Erythroblast (primary cell): Measurements from ENCODE around the gene POSTN.
"Not testable (repeated sequence)": the region's sequence is repeated elsewhere in the genome, so short reads cannot be mapped to it uniquely, and the experiment has no call there.

Experiments
- DNase-seq, 2 experiments: peaks; one replicate each; lab custom pipeline; 2025; lab: John Stamatoyannopoulos, UW
- GATA1 ChIP-seq: IDR thresholded peaks from 2 replicates; pipeline ENCODE4 v1.6.1; 2011; ENCODE audit warnings: low read depth, mild to moderate bottlenecking, control low read depth, low read length, moderate library complexity
- POLR2A ChIP-seq: IDR thresholded peaks from 2 replicates; pipeline ENCODE4 v1.6.1; 2011; ENCODE audit warnings: mild to moderate bottlenecking, low read length

The POSTN gene

DNA sequence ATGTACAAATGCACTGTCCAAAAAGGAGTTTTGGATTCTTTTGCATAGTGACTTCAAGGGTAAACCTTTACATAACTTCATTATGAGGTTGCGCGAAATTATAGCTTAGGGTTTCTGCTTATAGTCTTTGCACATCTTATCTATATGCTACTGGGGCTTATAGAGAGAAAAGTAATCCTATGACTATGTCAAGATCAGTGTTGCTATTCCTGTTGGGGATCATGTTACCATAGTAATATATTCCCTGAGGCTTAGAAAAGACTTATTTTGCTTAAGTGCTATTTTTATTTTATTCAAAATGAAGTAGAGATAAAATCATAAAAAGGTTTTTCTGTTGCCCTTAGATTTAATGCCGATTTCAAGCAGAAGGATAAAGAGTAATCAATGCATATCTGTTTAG lies 14.7 kb upstream of the POSTN start:
- no peak for TF ChIP-seq POLR2A
- no peak for TF ChIP-seq GATA1
- DNase-seq: no peak

DNA sequence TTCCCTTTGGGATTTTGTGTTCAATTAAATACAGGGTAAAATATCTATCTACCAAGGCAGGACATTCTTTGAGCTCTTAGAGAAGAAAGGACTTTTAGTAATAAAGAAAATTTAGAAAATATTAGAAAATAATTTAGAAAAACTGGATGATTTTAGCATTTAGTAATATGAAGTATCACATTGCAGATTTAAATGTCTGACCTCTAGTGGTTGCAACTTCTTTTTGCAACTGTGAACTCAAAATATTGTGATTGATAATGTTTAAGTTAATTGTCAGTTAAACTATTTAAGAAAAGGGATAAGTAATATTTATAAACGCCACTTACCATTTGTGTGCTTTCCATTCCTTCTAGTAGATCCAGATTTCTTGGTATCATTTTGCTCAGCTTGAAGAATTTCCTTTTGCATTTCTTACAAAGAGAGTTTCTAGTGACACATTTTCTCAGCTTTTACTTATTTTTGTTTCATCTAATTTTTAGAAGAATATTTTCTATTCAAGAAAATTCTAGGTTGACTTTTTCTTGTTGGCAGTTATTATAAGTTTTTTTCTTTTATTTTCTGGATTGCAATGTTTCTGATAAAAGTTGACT lies 10.3 kb upstream of the POSTN start:
- DNase-seq: no peak
- TF ChIP-seq GATA1: no peak
- no peak for TF ChIP-seq POLR2A

DNA sequence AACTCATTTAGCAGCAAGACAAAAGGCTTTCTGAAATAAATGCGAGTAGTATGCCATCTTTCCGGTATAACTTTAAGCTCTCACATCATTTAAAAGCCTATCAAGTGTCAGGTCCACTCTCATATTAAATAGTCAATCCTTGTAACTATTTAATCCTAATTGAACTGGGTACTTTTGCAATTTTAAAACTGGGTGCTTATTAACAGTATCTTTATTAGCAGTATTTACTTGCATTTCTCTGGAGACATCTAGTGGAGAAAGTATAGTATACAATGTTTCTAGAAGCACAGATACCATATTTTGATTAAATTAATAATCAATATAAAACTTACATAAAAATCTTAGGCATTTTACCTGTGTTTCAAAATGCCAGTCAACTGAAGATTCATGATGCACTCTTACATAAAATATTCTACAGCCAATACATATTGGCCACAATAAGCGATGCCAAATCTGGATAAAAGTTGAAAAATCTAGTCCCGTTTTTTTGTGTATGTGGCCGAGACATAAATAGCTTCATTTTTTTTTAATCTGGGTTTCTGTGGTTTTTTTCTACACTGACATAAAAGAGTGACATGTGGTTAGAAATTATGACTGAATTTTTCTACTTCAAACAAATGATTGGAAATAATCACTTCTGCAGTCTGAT lies 4.3 kb upstream of the POSTN start:
- no peak for TF ChIP-seq POLR2A
- DNase-seq: no peak

DNA sequence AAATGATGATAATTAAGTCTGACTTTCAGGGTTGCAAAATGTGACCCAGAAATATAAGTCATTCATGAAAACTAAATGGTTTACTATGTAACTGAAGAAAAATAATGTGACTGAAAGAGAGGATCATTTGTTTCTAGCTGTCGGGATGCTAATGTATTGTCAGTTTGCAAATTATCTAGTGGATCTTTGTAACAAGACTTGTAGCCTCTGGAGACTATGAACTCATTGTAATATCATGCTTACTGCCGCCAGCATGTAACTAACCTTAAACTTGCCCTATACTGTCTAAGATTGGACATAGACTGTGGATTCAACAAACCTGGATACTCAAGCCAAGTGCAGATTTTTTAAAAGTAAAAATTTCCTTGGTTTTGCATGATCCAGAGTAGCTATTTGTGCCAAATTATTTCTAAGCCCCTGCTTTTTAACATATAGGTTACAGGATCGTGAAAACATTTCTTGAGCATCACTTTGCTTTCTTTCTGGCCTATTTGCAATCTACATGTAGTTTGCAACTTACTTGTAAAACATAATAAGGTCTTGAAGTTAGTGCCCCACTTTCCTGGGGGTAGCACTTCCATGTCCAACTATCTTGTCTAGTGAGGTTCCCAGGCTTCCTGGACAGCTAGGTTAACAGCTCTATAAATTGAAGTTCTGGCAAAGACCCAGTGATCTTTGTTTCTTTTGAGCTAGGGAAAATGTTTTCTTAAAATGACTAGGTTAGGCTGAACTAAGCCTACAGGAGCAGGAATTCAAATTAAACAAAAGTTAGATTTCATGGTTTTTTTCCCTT lies 3.3 kb upstream of the POSTN start:
- DNase-seq: no peak
- no peak for TF ChIP-seq GATA1
- no peak for TF ChIP-seq POLR2A

DNA sequence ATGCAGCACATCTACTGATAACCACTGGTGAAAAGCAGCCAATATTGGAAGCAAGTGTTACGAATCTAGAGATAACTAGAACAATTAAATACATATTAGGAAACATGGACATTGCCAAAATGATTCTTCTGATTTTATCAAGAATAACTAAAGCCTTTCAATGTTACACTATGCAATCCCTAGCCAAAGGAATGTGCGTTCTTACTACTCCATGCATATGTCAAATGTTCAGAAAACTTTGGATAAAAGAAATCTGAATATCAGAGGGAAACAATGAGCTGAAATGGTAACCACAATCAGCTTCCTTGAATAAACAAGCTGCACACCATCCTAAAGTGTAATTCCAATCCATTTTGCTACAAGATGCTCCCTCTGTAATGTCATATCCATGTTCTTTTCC lies 951 bp upstream of the POSTN start:
- DNase-seq: no peak
- TF ChIP-seq GATA1 (no peak), POLR2A (no peak)

DNA sequence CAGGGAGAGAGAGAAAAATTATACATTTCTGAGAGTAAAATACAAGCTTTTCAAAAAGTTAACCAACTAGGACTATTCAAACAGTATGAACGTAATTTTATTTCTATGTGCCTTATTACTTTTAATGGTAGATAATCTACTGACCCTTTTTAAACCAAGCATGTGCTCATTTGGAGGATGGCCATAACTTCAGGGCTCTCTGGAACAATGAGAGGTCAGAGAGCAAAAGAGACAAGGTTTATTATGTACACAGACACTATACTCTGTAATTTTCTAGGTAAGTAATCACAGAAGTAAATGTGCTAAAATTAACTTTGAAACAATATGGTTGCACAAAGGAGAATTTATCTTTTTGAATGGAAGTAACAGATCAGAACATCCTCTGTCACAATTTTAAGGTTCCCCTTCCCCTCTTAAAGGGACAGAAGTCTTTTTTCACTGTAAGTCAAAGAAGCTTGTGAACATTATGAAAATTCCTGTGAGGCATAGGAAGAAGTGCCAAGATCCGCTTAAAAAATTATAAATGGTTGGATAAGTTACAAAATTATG lies 1.0 kb downstream of the POSTN start:
- no peak for DNase-seq
- TF ChIP-seq POLR2A (no peak), GATA1 (no peak)

DNA sequence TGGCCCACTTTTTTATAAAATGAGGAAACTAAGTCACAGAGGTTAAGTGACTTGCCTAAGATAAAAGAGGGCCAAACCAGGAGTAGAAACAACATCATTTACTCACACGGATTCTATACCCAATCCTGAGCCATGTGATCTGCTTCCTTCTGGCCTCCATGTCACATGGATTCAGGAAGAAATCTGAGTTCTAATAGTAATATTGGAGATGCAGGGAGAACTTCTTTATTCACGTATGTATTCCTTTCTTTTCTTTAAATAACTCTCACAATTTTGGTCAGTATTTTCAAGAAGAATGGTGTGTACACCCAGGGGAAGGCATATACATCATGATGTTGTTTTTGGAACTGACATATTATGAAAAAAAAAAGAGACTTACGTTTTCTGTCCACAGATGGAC lies 1.8 kb downstream of the POSTN start:
- TF ChIP-seq GATA1 (no peak), POLR2A (no peak)
- DNase-seq: no peak

DNA sequence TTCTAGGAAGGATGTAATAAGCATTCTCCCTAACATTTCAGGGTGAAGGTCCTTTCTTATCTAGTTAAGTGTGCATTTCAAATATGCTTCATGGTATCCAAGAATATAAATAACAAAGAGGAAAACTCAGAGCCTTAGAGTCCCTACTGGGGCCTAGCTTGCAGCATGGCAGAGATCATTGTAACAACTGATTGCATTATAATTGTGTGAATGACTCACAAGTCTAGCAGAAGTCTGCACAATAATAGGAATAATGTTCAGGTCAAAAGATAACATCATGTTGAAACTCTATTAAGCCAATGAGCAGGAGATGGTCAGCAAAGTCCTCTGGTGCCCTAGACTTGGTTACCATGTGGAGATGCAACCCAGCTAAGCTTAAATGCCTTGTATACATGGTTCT lies 3.4 kb downstream of the POSTN start:
- no peak for DNase-seq
- no peak for TF ChIP-seq POLR2A
- TF ChIP-seq GATA1: no peak

DNA sequence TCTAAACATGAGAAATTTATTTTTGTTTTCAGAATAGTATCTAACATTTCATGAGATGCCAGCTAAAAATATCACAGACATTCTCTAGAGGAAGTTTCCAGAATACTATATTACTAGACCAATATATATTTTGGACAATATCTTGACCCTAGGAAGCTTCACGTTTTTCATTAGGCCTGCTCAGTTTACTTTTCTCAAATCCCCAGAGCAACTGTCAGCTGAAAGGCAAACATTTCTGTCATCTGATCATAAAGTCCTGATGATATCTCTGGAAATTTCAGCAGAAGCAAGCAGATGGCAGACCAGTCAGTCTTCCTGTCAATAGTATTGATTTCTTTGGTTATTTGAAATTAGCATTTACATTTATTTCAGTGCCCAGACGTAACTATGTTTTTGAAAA lies 4.0 kb downstream of the POSTN start:
- TF ChIP-seq POLR2A: no peak
- no peak for TF ChIP-seq GATA1
- no peak for DNase-seq

DNA sequence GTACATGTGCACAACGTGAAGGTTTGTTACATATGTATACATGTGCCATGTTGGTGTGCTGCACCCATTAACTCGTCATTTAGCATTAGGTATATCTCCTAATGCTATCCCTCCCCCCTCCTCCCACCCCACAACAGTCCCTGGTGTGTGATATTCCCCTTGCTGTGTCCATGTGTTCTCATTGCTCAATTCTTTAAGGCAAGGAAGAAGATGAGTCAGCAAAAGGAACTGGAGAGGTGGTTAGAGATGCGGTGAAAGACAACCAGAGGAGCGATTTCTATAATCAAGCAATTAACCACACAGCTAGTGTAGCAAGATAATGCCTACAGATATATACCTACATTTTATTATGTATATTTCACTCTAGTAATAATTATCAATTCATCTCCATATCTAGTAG lies 9.2 kb downstream of the POSTN start:
- DNase-seq: not testable (repeated sequence)

DNA sequence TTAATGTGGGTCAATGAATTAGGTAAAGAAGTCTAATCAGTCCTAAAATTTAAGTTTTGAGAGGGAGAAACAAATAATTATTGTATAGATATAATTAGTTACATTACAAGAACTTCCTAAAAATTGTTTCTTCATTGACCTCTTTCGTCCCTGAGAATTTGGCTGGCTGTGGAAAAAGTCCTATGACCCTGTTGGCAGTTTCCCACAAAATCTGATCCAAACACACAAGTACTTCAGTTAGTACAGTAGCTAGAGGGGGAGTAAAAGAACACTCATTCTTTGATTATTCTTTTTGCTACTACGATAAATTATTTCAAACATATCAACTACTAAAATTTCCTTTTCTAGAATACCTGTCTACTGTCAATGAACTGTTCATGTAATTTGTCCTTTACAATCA lies 11.3 kb downstream of the POSTN start:
- TF ChIP-seq GATA1 (no peak), POLR2A (no peak)
- no peak for DNase-seq

DNA sequence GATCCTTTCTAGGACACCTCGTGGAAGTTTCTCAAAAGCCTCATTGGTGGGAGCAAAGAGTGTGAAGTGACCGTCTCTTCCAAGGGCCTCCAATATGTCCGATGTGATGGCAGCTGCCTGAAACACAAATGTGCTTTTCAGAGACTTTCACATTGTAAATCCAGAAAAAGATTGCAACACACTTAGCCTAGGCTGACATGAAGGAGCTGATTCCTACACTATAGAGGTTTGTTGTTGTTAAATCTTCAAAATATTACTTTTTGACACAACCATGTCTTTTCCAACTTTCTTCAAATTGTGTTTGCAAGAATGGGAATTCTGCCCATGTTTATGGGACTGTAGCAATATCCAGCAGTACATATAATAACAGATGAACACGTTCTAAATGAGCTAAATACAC lies 12.4 kb downstream of the POSTN start:
- TF ChIP-seq GATA1: no peak
- no peak for TF ChIP-seq POLR2A
- no peak for DNase-seq

DNA sequence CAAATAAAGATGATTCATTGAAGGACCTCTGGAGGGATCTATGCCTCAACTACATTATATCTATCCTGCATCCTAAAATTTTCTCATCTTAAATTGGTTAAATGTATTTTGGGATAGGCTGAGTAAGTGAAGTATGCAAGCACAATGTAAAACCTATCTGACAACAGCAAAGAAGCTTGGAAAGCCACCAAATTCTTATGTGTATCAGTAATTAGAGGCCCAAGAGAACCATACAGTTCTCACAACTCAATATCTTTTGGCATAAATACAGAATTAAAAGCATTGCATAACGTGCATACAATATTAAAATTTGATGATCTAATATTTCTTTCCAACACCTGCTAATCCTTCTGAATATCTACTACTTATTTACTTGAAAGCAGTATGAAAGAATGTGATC lies 13.0 kb downstream of the POSTN start:
- no peak for DNase-seq
- TF ChIP-seq POLR2A: no peak

DNA sequence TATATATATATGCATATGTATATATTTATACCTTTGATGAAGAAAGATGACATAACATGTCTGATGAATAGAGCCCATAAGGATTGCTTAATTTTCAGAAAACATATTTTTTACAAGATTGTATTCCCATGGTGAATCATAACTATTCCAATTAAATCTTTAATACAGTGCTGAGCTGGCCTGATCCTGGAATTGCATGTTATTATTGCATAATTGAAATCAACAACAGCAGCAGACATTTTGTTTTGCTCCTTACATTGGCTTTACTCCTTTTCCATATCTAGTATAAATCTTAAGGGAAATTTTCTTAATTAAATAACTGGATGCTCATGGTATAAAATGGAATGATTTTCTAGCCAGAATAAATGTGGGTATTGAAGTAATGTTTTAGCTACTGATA lies 22.0 kb downstream of the POSTN start:
- no peak for TF ChIP-seq GATA1
- no peak for TF ChIP-seq POLR2A
- no peak for DNase-seq
